ENCODE measurements around the gene SCN2B.

Gene SCN2B

GRCh38 chr11:118213781-118214180 is 37.3 kb upstream of the SCN2B start:
- no peak overlapping the region for H3K27ac ChIP-seq
- no peak for TF ChIP-seq ZFX (IDR thresholded peaks at IDR 0.05; ENCODE audit: borderline replicate concordance)
- TF ChIP-seq, protein P1, sequence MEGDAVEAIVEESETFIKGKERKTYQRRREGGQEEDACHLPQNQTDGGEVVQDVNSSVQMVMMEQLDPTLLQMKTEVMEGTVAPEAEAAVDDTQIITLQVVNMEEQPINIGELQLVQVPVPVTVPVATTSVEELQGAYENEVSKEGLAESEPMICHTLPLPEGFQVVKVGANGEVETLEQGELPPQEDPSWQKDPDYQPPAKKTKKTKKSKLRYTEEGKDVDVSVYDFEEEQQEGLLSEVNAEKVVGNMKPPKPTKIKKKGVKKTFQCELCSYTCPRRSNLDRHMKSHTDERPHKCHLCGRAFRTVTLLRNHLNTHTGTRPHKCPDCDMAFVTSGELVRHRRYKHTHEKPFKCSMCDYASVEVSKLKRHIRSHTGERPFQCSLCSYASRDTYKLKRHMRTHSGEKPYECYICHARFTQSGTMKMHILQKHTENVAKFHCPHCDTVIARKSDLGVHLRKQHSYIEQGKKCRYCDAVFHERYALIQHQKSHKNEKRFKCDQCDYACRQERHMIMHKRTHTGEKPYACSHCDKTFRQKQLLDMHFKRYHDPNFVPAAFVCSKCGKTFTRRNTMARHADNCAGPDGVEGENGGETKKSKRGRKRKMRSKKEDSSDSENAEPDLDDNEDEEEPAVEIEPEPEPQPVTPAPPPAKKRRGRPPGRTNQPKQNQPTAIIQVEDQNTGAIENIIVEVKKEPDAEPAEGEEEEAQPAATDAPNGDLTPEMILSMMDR (IDR thresholded peaks at IDR 0.05), result no peak

GRCh38 chr11:118213201-118213600 is 36.8 kb upstream of the SCN2B start:
- H3K27ac ChIP-seq, result no peak overlapping the region
- TF ChIP-seq, protein P1 (IDR thresholded peaks at IDR 0.05), result no peak
- no peak for TF ChIP-seq ZFX (IDR thresholded peaks at IDR 0.05; ENCODE audit: borderline replicate concordance)

GRCh38 chr11:118212781-118213191 is 36.3 kb upstream of the SCN2B start:
- no peak overlapping the region for H3K27ac ChIP-seq
- TF ChIP-seq ZFX (IDR thresholded peaks at IDR 0.05; ENCODE audit: borderline replicate concordance), result no peak
- TF ChIP-seq, protein P1 (IDR thresholded peaks at IDR 0.05), result no peak

- TF ChIP-seq, protein P1 (IDR thresholded peaks at IDR 0.05), result no peak
- no peak for TF ChIP-seq ZFX (IDR thresholded peaks at IDR 0.05; ENCODE audit: borderline replicate concordance)
Observed at GRCh38 chr11:118212131-118212725, 35.8 kb upstream of the SCN2B start.

GRCh38 chr11:118211006-118211405 is 34.6 kb upstream of the SCN2B start:
- H3K27ac ChIP-seq, result no peak overlapping the region
- TF ChIP-seq ZFX (IDR thresholded peaks at IDR 0.05; ENCODE audit: borderline replicate concordance), result no peak
- TF ChIP-seq, protein P1 (IDR thresholded peaks at IDR 0.05), result no peak

More at GRCh38 chr11:118212131-118212725, 35.8 kb upstream of the SCN2B start:
- no peak overlapping the region for H3K27ac ChIP-seq

GRCh38 chr11:118210323-118210722 is 33.9 kb upstream of the SCN2B start:
- TF ChIP-seq ZFX (IDR thresholded peaks at IDR 0.05; ENCODE audit: borderline replicate concordance), result no peak
- TF ChIP-seq, protein P1 (IDR thresholded peaks at IDR 0.05), result no peak
- H3K27ac ChIP-seq, result no peak overlapping the region

DNA sequence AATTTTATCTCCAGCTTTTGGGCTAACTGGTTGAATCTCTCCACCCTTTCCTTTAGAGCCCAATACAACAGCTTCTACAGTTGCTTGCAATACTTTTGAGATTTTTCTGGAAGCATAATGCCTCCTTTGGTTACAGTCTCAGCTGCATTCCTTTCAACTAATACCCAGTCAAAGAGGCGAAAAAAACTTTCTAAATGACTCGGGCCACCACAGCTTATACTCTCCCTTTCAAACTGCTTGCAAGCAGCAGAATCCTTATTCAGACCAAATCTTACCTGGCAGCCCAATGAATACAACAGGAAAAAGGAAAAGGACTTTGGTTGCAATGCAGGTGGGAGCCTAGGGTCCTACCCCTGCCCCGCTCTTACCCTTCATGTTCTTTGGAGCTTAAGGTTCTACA is 32.6 kb upstream of the SCN2B start:
- no peak overlapping the region for H3K27ac ChIP-seq
- no peak for TF ChIP-seq ZFX (IDR thresholded peaks at IDR 0.05; ENCODE audit: borderline replicate concordance)
- TF ChIP-seq, protein P1 (IDR thresholded peaks at IDR 0.05), result no peak

Data from 22Rv1 (cell line).